Activated CD8-positive, alpha-beta memory T cell treated with anti-CD3 and anti-CD28 coated beads for 4 hours (primary cell): ENCODE measurements around the gene BAIAP2L1.
A peak's percentile ranks its signal among the peaks of the same experiment; 100 is the strongest.
"Not testable (repeated sequence)": the region's sequence is repeated elsewhere in the genome, so short reads cannot be mapped to it uniquely, and the experiment has no call there.

Source experiments
- DNase-seq, 2 donors: peaks; one replicate each; pipeline ENCODE4 v3.0.0-alpha.2; 2020; ENCODE audit warnings: low read depth in 2 of 2

BAIAP2L1 gene, protein sequence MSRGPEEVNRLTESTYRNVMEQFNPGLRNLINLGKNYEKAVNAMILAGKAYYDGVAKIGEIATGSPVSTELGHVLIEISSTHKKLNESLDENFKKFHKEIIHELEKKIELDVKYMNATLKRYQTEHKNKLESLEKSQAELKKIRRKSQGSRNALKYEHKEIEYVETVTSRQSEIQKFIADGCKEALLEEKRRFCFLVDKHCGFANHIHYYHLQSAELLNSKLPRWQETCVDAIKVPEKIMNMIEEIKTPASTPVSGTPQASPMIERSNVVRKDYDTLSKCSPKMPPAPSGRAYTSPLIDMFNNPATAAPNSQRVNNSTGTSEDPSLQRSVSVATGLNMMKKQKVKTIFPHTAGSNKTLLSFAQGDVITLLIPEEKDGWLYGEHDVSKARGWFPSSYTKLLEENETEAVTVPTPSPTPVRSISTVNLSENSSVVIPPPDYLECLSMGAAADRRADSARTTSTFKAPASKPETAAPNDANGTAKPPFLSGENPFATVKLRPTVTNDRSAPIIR

GRCh38 chr7:98400542-98401340 lies at the start of gene BAIAP2L1:
Gene BAIAP2L1 (minus strand): TSS chr7:98401090. CDS start chr7:98400852, 238 bp downstream.
- DNase-seq: peak; percentile 58 to 59

DNA sequence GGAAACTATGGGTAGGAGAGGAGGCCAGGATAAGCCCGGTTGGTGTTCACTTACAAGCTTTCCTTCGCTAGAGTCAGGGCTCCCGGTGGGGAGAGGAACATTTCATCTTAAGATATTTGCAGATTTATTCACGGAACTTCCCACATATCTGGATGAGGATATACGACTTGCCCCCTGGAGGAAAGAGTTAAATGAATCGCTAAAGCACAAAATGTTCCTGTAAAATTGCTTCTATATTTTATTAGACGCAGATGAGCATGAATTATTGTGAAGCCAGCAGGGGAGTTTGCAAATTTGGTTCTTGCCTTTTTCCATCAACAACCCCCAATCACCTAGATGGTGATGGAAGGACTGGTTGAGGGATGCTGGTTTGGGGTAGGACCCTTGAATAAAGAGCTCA lies 47.9 kb upstream of the BAIAP2L1 start:
- no peak for DNase-seq

DNA sequence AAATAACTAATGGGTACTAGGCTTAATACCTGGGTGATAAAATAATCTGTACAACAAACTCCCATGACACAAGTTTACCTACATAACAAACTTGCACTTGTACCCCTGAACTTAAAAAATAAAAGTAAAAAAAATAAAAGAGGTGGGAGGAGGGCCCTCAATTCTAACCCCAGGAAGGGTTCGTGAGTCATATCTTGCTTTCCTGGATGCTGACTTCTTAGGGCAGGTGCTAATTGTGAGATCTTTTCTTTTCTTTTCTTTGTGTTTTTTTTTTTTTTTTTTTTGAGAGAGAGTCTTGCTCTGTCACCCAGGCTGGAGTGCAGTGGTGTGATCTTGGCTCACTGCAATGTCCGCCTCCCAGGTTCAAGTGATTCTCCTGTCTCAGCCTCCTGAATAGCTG lies 40.1 kb upstream of the BAIAP2L1 start:
- not testable (repeated sequence) for DNase-seq

DNA sequence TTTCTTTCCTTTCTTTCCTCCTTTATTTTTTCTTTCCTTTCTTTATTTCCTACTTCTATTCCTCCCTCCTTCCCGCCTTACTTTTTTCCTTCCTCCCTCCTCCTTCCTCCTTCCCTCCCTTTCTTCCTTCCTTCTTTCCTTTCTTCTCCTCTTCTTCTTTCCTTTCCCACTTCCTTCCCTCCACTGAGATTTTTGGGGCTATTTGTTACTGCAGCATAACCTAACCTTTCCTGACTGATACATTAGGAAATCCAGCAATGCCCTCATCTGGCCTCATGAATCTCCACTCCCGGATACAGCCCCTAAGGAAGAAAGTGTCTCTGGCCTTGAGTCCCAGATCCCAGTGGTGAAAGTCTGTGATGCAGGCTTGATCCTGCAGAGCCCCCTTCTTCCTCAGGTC lies 38.6 kb upstream of the BAIAP2L1 start:
- no peak for DNase-seq

- DNase-seq: no peak
Measured at GRCh38 chr7:98434087-98434486, 33.2 kb upstream of the BAIAP2L1 start.

GRCh38 chr7:98429799-98430198 lies 28.9 kb upstream of the BAIAP2L1 start:
- DNase-seq: no peak

DNA sequence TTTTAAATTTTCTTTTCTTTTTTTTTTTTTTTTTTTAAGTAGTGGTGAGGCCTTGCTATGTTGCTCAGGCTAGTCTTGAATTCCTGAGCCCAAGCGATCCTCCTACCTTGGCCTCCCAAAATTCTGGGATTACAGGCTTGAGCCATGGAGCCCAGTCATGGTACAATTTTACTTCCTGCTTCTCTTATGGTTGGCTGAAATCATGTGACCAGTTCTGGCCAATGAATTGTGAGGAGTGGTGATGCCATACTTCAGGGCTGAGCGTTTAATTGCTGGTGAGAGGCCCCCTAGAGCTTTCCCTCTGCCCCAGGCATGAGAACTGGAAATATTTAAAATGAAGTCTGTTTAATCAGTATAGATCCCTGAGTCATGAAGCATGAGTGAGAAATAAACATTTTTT lies 22.2 kb upstream of the BAIAP2L1 start:
- no peak for DNase-seq

DNA sequence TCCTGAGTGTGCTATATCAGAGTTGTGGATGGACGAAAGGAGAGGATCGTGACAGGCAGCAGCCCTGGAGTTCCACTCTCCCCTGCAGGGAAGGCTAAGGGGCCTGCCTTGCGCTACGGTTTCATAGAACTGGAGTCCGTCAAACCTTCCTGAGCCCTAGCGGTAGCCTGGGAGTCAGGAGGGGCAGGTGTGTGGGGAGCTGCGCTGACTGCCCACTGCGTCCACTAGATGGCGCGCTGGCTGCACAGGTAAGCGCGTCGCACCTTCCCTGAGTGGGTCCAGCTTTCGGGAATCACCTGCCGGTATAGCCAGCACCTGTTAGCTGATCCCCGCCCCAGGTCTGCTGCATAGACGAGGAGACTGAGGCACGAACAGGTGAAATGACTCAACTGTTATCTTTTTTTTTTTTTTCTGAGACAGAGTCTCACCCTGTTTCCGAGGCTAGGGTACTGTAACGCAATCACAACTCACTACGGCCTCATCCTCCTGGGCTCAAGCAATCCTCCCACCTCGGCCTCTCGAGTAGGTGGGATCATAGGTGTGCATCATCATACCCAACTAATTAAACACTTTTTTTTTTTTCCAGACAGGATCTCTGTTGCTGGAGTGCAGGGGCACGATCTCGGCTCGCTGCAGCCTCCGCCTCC lies 20.2 kb upstream of the BAIAP2L1 start:
- peak in 1 of 2 donors; percentile 24 for DNase-seq

- DNase-seq: not testable (repeated sequence)
Measured at GRCh38 chr7:98419988-98420387, 19.1 kb upstream of the BAIAP2L1 start.

DNA sequence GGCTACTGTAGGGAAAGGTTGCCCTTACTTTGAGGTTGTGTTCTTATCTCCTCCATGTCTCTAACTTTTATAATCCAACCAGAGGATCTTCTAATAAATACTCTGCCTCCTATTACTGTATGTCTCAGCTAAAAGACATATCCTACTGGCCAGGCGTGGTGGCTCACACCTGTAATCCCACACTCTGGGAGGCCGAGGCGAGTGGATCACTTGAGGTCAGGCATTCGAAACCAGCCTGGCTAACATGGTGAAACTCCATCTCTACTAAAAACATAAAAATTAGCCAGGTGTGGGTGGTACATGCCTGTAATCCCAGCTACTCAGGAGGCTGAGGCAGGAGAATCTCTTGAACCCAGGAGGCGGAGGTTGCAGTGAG lies 18.4 kb upstream of the BAIAP2L1 start:
- DNase-seq: not testable (repeated sequence)

- peak in 1 of 2 donors; percentile 3 for DNase-seq
Measured at GRCh38 chr7:98418636-98419315, 17.9 kb upstream of the BAIAP2L1 start.

DNA sequence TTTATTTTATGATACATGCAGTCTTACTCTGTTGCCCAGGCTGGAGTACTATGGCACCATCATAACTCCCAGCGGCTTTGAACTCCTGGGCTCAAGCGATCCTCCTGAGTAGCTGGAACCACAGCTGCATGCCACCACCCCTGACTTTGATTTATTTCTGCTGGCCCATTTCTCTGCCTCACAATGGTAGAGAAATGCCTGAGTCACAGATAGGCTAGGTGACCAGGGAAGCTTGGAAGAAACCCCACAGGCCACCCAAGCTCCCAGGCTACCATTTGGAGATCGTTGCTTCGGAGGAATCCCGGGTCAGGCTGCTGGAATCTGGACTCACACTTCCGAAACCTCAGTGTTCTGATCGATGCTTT lies 17.4 kb upstream of the BAIAP2L1 start:
- no peak for DNase-seq

DNA sequence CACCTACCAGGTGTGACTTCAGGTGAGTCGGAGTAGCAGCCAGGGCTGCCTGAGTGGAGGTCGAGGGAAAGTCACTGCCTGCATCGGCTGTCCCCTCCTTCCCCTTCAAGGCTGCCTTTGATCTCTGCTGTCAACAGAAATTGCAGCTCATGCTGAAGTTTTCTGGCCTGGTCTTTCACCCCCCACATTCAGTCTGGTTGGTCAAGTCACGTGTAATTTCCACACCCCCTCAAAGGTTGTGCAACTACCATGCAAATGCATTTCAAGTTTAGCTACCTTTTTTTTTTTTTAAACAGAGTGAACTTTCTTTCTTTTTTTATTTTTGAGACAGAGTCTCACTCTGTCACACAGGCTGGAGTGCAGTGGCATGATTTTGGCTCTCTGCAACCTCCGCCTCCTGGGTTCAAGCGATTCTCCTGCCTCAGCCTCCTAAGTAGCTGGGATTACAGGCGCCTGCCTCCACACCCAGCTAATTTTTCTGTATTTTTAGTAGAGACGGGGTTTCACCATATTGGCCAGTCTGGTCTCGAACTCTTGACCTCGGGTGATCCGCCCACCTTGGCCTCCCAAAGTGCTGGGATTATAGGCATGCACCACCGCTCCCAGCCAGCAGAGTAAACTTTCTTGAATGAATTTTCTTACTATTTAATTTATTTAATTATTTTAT lies 16.8 kb upstream of the BAIAP2L1 start:
- DNase-seq: not testable (repeated sequence)

DNA sequence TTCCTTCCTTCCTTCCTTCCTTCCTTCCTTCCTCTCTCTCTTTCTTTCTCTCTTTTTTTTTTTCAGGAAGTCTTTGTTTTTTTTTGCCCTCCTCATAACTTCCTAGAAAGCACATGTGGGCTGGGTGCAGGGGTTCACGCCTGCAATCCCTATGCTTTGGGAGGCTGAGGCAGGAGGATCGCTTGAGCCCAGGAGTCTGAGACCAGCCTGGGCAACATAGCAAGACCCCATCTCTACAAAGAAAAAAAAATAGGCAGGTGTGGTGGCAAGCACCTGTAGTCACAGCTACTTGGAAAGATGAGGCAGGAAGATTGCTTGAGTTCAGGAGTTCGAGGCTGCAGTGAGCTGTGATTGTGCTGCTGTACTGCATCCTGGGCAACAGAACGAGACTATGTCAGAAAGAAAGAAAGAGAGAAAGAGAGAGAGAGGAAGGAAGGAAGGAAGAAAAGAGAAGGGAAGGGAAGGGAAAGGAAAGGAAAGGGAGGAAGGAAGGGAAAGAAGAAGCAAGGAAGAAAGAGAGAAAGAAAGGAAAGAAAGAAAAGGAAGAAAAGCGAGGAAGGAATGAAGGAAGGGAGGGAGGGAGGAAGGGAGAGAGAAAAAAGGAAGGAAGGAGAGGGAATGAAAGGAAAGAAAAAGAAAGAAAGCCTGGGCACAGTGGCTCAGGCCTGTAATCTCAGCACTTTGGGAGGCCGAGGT lies 13.5 kb upstream of the BAIAP2L1 start:
- DNase-seq: no peak

- not testable (repeated sequence) for DNase-seq
Measured at GRCh38 chr7:98413655-98414054, 12.8 kb upstream of the BAIAP2L1 start.

- no peak for DNase-seq
Measured at GRCh38 chr7:98409843-98410242, 9.0 kb upstream of the BAIAP2L1 start.

- DNase-seq: not testable (repeated sequence)
Measured at GRCh38 chr7:98408146-98408545, 7.3 kb upstream of the BAIAP2L1 start.

GRCh38 chr7:98406827-98407226 lies 5.9 kb upstream of the BAIAP2L1 start:
- no peak for DNase-seq

DNA sequence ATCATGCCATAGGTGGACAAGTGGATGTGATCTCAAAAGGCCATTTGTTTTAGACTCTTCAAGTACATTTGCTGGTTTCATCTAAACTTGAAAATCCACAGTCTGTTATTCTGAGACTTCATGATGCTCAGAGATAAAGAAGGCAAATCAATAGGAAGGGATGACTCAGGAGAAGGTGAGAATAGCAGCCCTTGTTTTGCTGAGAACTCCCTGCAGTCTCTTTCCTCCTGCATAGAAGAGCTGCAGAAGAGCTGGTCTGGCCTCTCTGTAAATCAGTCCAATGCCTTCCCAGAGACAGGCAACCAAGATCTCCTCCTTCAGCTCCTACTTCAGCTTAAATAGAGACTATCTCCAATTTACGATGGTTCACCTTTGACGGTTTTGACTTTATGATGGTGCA lies 4.0 kb upstream of the BAIAP2L1 start:
- DNase-seq: no peak

DNA sequence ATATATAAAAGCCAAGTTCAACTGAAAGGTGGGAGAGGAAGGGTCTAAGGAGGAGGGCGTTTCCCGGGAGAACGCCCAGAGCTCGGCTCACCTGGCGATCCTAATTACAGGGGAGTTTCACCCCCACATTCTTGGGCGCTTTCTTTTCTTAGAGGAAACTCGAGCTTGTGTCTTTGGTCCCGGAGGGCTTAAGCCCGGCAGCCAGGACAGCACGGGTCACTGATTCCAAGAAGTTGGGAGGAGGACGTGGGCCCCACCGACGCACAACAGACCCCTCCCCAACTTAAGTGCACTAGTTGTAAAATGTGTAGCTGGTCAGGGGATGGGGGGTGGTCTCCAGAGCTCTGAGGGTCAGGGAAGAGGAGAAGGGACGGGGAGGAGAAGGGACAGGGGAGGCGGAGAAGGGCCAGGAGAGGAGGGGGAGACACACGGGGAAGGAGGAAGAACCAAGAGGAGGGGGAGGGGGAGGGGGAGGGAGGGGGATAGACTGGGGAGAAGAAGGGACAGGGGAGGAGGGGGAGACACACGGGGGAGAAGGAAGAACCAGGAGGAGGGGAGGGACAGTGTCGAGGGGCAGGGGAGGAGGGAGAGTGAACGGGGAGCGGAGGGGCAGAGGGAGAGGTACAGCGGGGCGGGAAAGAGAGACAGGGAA lies 874 bp downstream of the BAIAP2L1 start:
- no peak for DNase-seq
